SHP77 (cell line): Measurements from ENCODE around the gene MAN1C1.
"Not testable (repeated sequence)": the region's sequence is repeated elsewhere in the genome, so short reads cannot be mapped to it uniquely, and the experiment has no call there.

Experiments used
- DNase-seq, 2 experiments: peaks; one replicate each; lab custom pipeline; 2025; lab: John Stamatoyannopoulos, UW

MAN1C1 gene

GRCh38 chr1:25715888-25716287 is 99.3 kb downstream of the MAN1C1 start:
- no peak for DNase-seq

GRCh38 chr1:25716320-25716719 is 99.7 kb downstream of the MAN1C1 start:
- DNase-seq, result no peak

GRCh38 chr1:25718732-25719131 is 102.1 kb downstream of the MAN1C1 start:
- no peak for DNase-seq

- no peak for DNase-seq
Observed at GRCh38 chr1:25720624-25721023, 104.0 kb downstream of the MAN1C1 start.

- no peak for DNase-seq
Observed at GRCh38 chr1:25723250-25723880, 106.8 kb downstream of the MAN1C1 start.

GRCh38 chr1:25724201-25724600 is 107.6 kb downstream of the MAN1C1 start:
- DNase-seq, result no peak

- no peak for DNase-seq
Observed at GRCh38 chr1:25724966-25725365, 108.4 kb downstream of the MAN1C1 start.

GRCh38 chr1:25725482-25725881 is 108.9 kb downstream of the MAN1C1 start:
- DNase-seq, result no peak

- DNase-seq, result no peak
Observed at GRCh38 chr1:25727088-25727487, 110.5 kb downstream of the MAN1C1 start.

- peak; percentile 86 to 88 for DNase-seq
Observed at GRCh38 chr1:25727635-25728286, 111.2 kb downstream of the MAN1C1 start.

GRCh38 chr1:25728301-25728935 is 111.8 kb downstream of the MAN1C1 start:
- no peak for DNase-seq

GRCh38 chr1:25729045-25729444 is 112.5 kb downstream of the MAN1C1 start:
- no peak for DNase-seq

- peak; percentile 73 to 78 for DNase-seq
Observed at GRCh38 chr1:25729790-25730644, 113.4 kb downstream of the MAN1C1 start.

- no peak for DNase-seq
Observed at GRCh38 chr1:25731148-25731547, 114.6 kb downstream of the MAN1C1 start.

GRCh38 chr1:25731626-25732370 is 115.2 kb downstream of the MAN1C1 start:
- peak; percentile 50 to 76 for DNase-seq

- peak in 1 of 2 experiments; percentile 32 for DNase-seq
Observed at GRCh38 chr1:25732821-25733220, 116.2 kb downstream of the MAN1C1 start.

- DNase-seq, result no peak
Observed at GRCh38 chr1:25733271-25733670, 116.7 kb downstream of the MAN1C1 start.

GRCh38 chr1:25734991-25735390 is 118.4 kb downstream of the MAN1C1 start:
- not testable (repeated sequence) for DNase-seq

- DNase-seq, result no peak
Observed at GRCh38 chr1:25735956-25736529, 119.5 kb downstream of the MAN1C1 start.

- peak; percentile 35 to 63 for DNase-seq
Observed at GRCh38 chr1:25737130-25737529, 120.5 kb downstream of the MAN1C1 start.

- no peak for DNase-seq
Observed at GRCh38 chr1:25738499-25738898, 121.9 kb downstream of the MAN1C1 start.
